OCI-LY1 (cell line): ENCODE data around the gene POLE3.

ENCODE experiments used
- H2AFZ ChIP-seq: fragments of 200-600 bp; sonication (generic), shearing (Covaris generic); 2 replicates; pipeline ENCODE4 v1.6.0; 2014; ENCODE audit warnings: antibody characterized with exemption, mild to moderate bottlenecking, low read length
- H3F3A ChIP-seq: fragments of 200-600 bp; sonication (generic), shearing (Covaris generic); 2 replicates; pipeline ENCODE4 v1.6.0; 2014; ENCODE audit warnings: mild to moderate bottlenecking, antibody characterized with exemption, low read length, moderate library complexity; ENCODE audit not compliant: insufficient read depth
- H3K27ac ChIP-seq: fragments of 200-600 bp; sonication (generic); 2 replicates; pipeline ENCODE4 v1.5.1; 2014; ENCODE audit warnings: low read length, mixed run types, mild to moderate bottlenecking, low read depth; ENCODE audit not compliant: poor library complexity, severe bottlenecking
- H3K27me3 ChIP-seq: fragments of 200-600 bp; sonication (generic); 2 replicates; pipeline ENCODE4 v1.6.0; 2014; ENCODE audit warnings: antibody characterized with exemption, mild to moderate bottlenecking, low read length, moderate library complexity; ENCODE audit not compliant: insufficient read depth
- H3K36me3 ChIP-seq: fragments of 200-600 bp; sonication (generic); 2 replicates; pipeline ENCODE4 v1.6.1; 2014; ENCODE audit warnings: mild to moderate bottlenecking, antibody characterized with exemption, low read length, moderate library complexity, mixed read lengths; ENCODE audit not compliant: insufficient read depth
- H3K4me1 ChIP-seq: fragments of 200-600 bp; sonication (generic); 2 replicates; pipeline ENCODE4 v1.5.1; 2014; ENCODE audit warnings: mild to moderate bottlenecking, low read length, moderate library complexity; ENCODE audit not compliant: insufficient read depth, severe bottlenecking
- H3K4me2 ChIP-seq: fragments of 200-600 bp; sonication (generic), shearing (Covaris generic); 2 replicates; pipeline ENCODE4 v1.6.1; 2014; ENCODE audit warnings: low read length
- H3K4me3 ChIP-seq: fragments of 200-600 bp; sonication (generic); 2 replicates; pipeline ENCODE4 v1.5.1; 2014; ENCODE audit warnings: low read length, low read depth, mild to moderate bottlenecking, mixed read lengths; ENCODE audit not compliant: poor library complexity, severe bottlenecking
- H3K79me2 ChIP-seq: fragments of 200-600 bp; shearing (Covaris generic); 2 replicates; pipeline ENCODE4 v1.6.1; 2016; ENCODE audit warnings: mixed run types, low read length, mixed read lengths; ENCODE audit not compliant: insufficient read depth
- H3K9ac ChIP-seq: fragments of 200-600 bp; sonication (generic), shearing (Covaris generic); 2 replicates; pipeline ENCODE4 v1.6.1; 2014; ENCODE audit warnings: mild to moderate bottlenecking, low read length, mixed read lengths
- H3K9me2 ChIP-seq: fragments of 200-600 bp; sonication (generic), shearing (Covaris generic); 2 replicates; pipeline ENCODE4 v1.6.1; 2014; ENCODE audit warnings: low read depth, mild to moderate bottlenecking, low read length, mixed read lengths
- H3K9me3 ChIP-seq: fragments of 200-600 bp; shearing (Covaris generic); 2 replicates; pipeline ENCODE4 v1.6.1; 2014; ENCODE audit warnings: low read length, mixed read lengths
- H4K20me1 ChIP-seq: fragments of 200-600 bp; sonication (generic), shearing (Covaris generic); 2 replicates; pipeline ENCODE4 v1.6.0; 2016; ENCODE audit warnings: mild to moderate bottlenecking, low read length; ENCODE audit not compliant: insufficient read depth
- EZH2 ChIP-seq: fragments of 200-600 bp; sonication (generic), shearing (Covaris generic); IDR thresholded peaks from 2 replicates; pipeline ENCODE4 v1.8.0; 2017; ENCODE audit warnings: borderline replicate concordance, mixed run types, mild to moderate bottlenecking, antibody characterized with exemption, low read length, moderate library complexity, mixed read lengths
- TF ChIP-seq, protein P1 (sequence below): fragments of 200-600 bp; sonication (generic), shearing (Covaris generic); IDR thresholded peaks from 2 replicates; pipeline ENCODE4 v1.5.1; 2017; ENCODE audit warnings: mild to moderate bottlenecking, antibody characterized with exemption, low read length, moderate library complexity, mixed read lengths

Gene POLE3

DNA sequence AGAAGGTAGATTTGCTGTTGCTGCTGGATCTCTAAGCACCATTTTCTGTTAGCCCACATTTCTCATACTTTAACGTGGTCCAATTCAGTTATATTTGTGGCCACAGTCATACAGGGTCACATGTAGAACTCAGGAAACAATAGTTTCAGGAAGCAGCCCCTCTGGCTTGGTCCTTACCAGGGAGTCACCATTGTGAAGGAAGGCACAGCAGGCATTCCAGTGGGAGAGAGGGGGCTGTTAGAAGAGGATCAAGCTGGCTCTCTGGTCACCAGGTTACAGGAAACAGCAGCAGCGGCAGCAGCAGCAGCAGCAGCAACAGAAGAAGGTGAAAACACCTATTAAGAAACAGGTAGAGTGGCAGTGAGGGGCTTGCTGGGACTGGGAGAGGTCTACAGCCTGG is 14.6 kb upstream of the POLE3 start:
- no peaks in the 10 kb centered on the region for H3K9me2 ChIP-seq
- H3K9ac ChIP-seq = no peak overlapping the region
- no peaks in the 10 kb centered on the region for H4K20me1 ChIP-seq
- no peak for TF ChIP-seq EZH2
- TF ChIP-seq, protein P1, sequence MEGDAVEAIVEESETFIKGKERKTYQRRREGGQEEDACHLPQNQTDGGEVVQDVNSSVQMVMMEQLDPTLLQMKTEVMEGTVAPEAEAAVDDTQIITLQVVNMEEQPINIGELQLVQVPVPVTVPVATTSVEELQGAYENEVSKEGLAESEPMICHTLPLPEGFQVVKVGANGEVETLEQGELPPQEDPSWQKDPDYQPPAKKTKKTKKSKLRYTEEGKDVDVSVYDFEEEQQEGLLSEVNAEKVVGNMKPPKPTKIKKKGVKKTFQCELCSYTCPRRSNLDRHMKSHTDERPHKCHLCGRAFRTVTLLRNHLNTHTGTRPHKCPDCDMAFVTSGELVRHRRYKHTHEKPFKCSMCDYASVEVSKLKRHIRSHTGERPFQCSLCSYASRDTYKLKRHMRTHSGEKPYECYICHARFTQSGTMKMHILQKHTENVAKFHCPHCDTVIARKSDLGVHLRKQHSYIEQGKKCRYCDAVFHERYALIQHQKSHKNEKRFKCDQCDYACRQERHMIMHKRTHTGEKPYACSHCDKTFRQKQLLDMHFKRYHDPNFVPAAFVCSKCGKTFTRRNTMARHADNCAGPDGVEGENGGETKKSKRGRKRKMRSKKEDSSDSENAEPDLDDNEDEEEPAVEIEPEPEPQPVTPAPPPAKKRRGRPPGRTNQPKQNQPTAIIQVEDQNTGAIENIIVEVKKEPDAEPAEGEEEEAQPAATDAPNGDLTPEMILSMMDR = no peak
- no peak overlapping the region for H3K4me2 ChIP-seq
- no peaks in the 10 kb centered on the region for H3K79me2 ChIP-seq
- H3K27me3 ChIP-seq = no peaks in the 10 kb centered on the region
- H3K36me3 ChIP-seq = no peaks in the 10 kb centered on the region
- no peak overlapping the region for H3K4me3 ChIP-seq
- H3F3A ChIP-seq = no peaks in the 10 kb centered on the region
- H3K27ac ChIP-seq = no peak overlapping the region
- no peaks in the 10 kb centered on the region for H3K9me3 ChIP-seq
- H3K4me1 ChIP-seq = no peaks in the 10 kb centered on the region
- H2AFZ ChIP-seq = no peak overlapping the region

DNA sequence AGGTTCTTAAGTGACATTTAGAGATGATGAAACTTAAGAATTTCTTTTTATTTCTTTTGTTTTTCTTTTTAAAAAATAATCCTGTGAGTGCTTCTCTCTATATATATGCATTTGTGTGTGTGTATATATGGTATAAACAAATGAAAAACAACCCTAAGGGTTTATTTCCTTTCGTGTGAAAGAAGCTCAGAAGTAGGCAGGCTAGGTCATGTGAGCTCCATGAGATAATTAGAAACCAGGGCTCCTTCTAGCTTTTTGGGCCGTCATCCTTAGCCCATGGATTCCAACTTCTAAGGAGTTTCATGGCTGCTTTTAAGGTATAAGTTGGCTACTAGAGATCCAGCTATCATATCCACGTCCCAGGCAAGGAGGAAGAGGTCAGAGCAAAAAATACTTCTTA is 11.3 kb upstream of the POLE3 start:
- Histone ChIP-seq H3K4me3 (no peak overlapping the region), H3K9me3 (no peaks in the 10 kb centered on the region), H3K9me2 (no peaks in the 10 kb centered on the region), H3K4me1 (peaks cover 5% of the 10 kb centered on the region), H4K20me1 (no peaks in the 10 kb centered on the region), H3K79me2 (no peaks in the 10 kb centered on the region), H3F3A (no peaks in the 10 kb centered on the region), H2AFZ (no peak overlapping the region), H3K9ac (no peak overlapping the region), H3K4me2 (no peak overlapping the region), H3K27ac (no peak overlapping the region), H3K36me3 (no peaks in the 10 kb centered on the region), H3K27me3 (no peaks in the 10 kb centered on the region)
- TF ChIP-seq EZH2 = no peak
- TF ChIP-seq, protein P1 = no peak

DNA sequence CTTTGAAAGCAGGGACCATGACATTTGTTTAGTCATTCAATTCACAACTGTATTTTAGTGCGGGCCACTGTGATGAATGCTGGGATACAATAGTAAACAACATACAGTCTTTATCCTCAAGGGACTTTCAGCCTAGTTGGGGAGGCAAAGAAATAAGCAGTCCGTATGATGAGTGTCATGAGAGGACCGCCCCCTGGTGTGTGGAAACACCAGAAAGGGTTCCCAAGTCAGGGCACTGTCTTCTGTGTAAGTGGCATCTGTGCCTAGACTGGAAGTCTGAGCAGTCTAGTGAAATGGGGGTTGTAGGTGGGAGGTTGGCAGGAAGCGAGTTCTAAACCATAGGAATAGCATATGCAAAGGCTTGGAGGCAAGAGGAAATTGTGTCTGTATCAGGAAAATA is 6.9 kb upstream of the POLE3 start:
- Histone ChIP-seq H3K4me2 (no peak overlapping the region), H3K27me3 (no peaks in the 10 kb centered on the region), H4K20me1 (no peaks in the 10 kb centered on the region), H3K9me2 (no peaks in the 10 kb centered on the region), H3K79me2 (no peaks in the 10 kb centered on the region), H3K9ac (no peak overlapping the region), H2AFZ (no peak overlapping the region), H3K27ac (no peak overlapping the region), H3K36me3 (no peaks in the 10 kb centered on the region), H3K9me3 (no peaks in the 10 kb centered on the region), H3K4me3 (no peak overlapping the region), H3F3A (no peaks in the 10 kb centered on the region), H3K4me1 (peaks cover 16% of the 10 kb centered on the region)
- TF ChIP-seq, protein P1 = peak; percentile 35; the same call in 1 of the 2 replicates
- TF ChIP-seq EZH2 = no peak
